ENCODE data around the gene KLHL7. TPM values are rescaled to one million over a fixed set of nuclear protein-coding genes. Genes with fewer than 3 reads are reported as not detected.

Gene KLHL7
- total and polyA plus RNA-seq, 9 donors: 23.1 to 38.3 (median 30.7) TPM

DNA sequence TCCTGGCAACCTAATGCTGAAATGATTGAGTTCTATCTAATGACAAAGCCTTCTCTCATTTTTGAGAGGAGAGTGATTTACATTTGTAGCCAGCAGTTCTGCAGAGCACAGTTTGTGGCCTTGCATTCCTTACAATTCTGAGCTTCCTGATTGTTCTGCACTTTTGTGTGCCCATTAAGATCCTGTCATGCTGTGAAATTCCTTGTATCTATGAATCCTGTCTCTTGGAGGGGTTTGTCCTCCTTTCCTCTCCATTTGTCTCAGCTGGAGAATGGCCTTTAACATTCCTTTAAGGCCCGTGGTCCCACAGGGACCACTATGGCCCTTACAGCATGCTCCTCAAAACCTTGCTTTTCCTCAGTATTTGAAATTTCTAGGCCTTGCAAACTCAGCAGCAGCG lies 10.4 kb downstream of the KLHL7 start:
- WGBS, 3 donors: 53 to 63% (median 59%) methylated on average over 2 of the region's 2 CpGs
- Histone ChIP-seq H3K27me3 (no peaks in the 10 kb centered on the region), H3K27ac (no peak overlapping the region), H3K36me3 (no peaks in the 10 kb centered on the region), H3K4me1 (ENCODE audit: insufficient read depth) (peaks cover 3% of the 10 kb centered on the region), H3K4me3 (no peak overlapping the region), H3K9me3 (no peaks in the 10 kb centered on the region)
- TF ChIP-seq POLR2A (IDR thresholded peaks at IDR 0.05): no peak
- no peak for TF ChIP-seq EP300 (IDR thresholded peaks at IDR 0.05)
- TF ChIP-seq, protein P1, sequence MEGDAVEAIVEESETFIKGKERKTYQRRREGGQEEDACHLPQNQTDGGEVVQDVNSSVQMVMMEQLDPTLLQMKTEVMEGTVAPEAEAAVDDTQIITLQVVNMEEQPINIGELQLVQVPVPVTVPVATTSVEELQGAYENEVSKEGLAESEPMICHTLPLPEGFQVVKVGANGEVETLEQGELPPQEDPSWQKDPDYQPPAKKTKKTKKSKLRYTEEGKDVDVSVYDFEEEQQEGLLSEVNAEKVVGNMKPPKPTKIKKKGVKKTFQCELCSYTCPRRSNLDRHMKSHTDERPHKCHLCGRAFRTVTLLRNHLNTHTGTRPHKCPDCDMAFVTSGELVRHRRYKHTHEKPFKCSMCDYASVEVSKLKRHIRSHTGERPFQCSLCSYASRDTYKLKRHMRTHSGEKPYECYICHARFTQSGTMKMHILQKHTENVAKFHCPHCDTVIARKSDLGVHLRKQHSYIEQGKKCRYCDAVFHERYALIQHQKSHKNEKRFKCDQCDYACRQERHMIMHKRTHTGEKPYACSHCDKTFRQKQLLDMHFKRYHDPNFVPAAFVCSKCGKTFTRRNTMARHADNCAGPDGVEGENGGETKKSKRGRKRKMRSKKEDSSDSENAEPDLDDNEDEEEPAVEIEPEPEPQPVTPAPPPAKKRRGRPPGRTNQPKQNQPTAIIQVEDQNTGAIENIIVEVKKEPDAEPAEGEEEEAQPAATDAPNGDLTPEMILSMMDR (IDR thresholded peaks at IDR 0.05): no peak
- intact Hi-C loops (cut with DNase I): no loop called here
- DNase-seq: no peak

GRCh38 chr7:23117841-23118240 lies 12.3 kb downstream of the KLHL7 start:
- H3K27me3 ChIP-seq: no peaks in the 10 kb centered on the region
- no peak for DNase-seq
- H3K4me1 ChIP-seq (ENCODE audit: insufficient read depth): peaks cover 3% of the 10 kb centered on the region
- no peaks in the 10 kb centered on the region for H3K36me3 ChIP-seq
- TF ChIP-seq POLR2A (IDR thresholded peaks at IDR 0.05) (no peak), EP300 (IDR thresholded peaks at IDR 0.05) (no peak)
- TF ChIP-seq, protein P1 (IDR thresholded peaks at IDR 0.05): no peak
- 51 to 67% (median 66%) methylated on average over 2 of the region's 2 CpGs for WGBS, 3 donors
- no peaks in the 10 kb centered on the region for H3K9me3 ChIP-seq
- no peak overlapping the region for H3K4me3 ChIP-seq
- intact Hi-C loops (cut with DNase I): no loop called here
- no peak overlapping the region for H3K27ac ChIP-seq

DNA sequence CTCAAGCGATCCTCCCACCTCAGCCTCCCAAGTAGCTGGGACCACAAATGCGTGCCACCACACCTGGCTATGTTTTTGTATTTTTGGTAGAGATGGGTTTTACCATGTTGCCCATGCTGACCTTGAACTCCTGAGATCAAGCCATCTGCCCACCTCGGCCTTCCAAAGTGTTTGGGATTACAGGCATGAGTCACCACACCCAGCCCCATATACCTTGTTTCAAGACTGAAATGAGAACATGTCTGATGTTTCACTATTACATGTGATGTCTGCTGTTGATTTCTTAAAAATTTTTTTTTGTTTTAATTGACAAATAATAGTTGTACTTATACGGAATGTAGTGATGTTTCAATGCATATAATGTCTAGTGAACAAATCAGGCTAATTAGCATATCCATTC lies 14.5 kb downstream of the KLHL7 start:
- Histone ChIP-seq H3K4me1 (ENCODE audit: insufficient read depth) (peaks cover 3% of the 10 kb centered on the region), H3K27me3 (no peaks in the 10 kb centered on the region), H3K9me3 (no peaks in the 10 kb centered on the region), H3K36me3 (no peaks in the 10 kb centered on the region), H3K4me3 (no peak overlapping the region), H3K27ac (no peak overlapping the region)
- 91 to 92% (median 92%) methylated on average over 4 of the region's 4 CpGs for WGBS, 3 donors
- TF ChIP-seq POLR2A (IDR thresholded peaks at IDR 0.05): no peak
- no peak for TF ChIP-seq EP300 (IDR thresholded peaks at IDR 0.05)
- TF ChIP-seq, protein P1 (IDR thresholded peaks at IDR 0.05): no peak
- intact Hi-C loops (cut with DNase I): no loop called here
- DNase-seq: no peak

DNA sequence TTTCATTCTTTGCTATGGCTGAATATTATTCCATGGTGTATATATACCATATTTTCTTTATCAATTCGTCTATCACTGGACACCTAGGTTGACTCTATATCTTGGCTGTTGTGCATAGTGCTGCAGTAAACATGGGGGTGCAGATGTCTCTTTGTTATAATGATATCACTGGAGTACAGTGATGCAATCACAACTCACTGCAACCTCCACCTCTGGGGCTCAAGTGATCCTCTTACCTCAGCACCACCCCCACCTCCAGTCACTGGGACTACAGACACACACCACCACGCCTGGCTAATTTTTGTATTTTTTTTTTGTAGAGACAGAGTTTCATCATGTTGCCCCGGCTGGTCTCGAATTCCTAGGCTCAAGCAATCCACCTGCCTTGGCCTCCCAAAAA lies 15.6 kb downstream of the KLHL7 start:
- DNase-seq: no peak
- 95 to 97% (median 95%) methylated on average over 4 of the region's 4 CpGs for WGBS, 3 donors
- TF ChIP-seq, protein P1 (IDR thresholded peaks at IDR 0.05): no peak
- TF ChIP-seq EP300 (IDR thresholded peaks at IDR 0.05) (no peak), POLR2A (IDR thresholded peaks at IDR 0.05) (no peak)
- no peaks in the 10 kb centered on the region for H3K36me3 ChIP-seq
- no peak overlapping the region for H3K27ac ChIP-seq
- intact Hi-C loops (cut with DNase I): no loop called here
- no peaks in the 10 kb centered on the region for H3K4me1 ChIP-seq (ENCODE audit: insufficient read depth)
- H3K4me3 ChIP-seq: no peak overlapping the region
- H3K9me3 ChIP-seq: no peaks in the 10 kb centered on the region
- H3K27me3 ChIP-seq: no peaks in the 10 kb centered on the region

DNA sequence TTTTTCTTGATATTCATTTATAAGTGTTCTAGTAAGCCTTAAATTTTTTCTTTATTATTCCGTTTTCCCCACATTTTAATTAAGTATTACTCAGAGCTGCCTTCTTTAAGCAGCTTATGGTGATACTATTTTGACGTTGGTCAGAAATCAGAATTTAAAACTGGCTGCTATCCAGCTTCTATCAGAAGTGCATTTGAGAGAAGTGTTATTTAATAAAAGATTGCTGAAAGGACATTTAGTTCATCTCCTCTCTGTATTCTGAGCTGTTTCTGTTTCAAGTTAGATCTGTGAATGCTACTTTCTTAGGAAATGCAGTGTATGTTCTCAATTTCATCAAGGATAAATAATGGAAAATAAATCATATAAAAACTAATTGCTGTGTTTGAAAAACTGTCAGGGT lies 17.4 kb downstream of the KLHL7 start:
- intact Hi-C loops (cut with DNase I): no loop called here
- Histone ChIP-seq H3K36me3 (no peaks in the 10 kb centered on the region), H3K9me3 (no peaks in the 10 kb centered on the region), H3K4me3 (no peak overlapping the region), H3K27me3 (no peaks in the 10 kb centered on the region), H3K4me1 (ENCODE audit: insufficient read depth) (no peaks in the 10 kb centered on the region), H3K27ac (no peak overlapping the region)
- WGBS, 3 donors: 56 to 75% (median 58%) methylated on average over 2 of the region's 2 CpGs
- TF ChIP-seq, protein P1 (IDR thresholded peaks at IDR 0.05): no peak
- TF ChIP-seq EP300 (IDR thresholded peaks at IDR 0.05): no peak
- TF ChIP-seq POLR2A (IDR thresholded peaks at IDR 0.05): no peak
- no peak for DNase-seq
